Spleen (tissue), 7 donors: ENCODE measurements around the gene CEP170B.

Experiments used
- CTCF ChIP-seq, 11 experiments: fragments of 200-600 bp in 7 of 11; fragments of 450-650 bp in 4 of 11; sonication (generic) in 4 of 11; IDR thresholded peaks in 8 of 11; conservative IDR thresholded peaks in 3 of 11; 1 replicate in 7 of 11; 2 replicates in 4 of 11; pipeline versions ENCODE4 v1.4.0 to v1.8.0; 2016 to 2021; ENCODE audit warnings: antibody characterized with exemption in 11 of 11, inconsistent platforms in 4 of 11, mild to moderate bottlenecking in 1 of 11
- POLR2A ChIP-seq, 3 donors: fragments of 450-650 bp; IDR thresholded peaks; one replicate each; pipeline ENCODE4 v1.5.1; 2017; ENCODE audit warnings: antibody characterized with exemption in 3 of 3, mild to moderate bottlenecking in 1 of 3
- donor health status: DM: no; HTN: no; CAD: no; lungs with moderate emphysema.
- donor health status: DM: no; HTN: no; CAD: no.
- donor health status: DM: no; HTN: no; CAD: no.

- TF ChIP-seq CTCF (IDR thresholded peaks at IDR 0.05 in 8 of 11, conservative IDR thresholded peaks at IDR 0.05 in 3 of 11), result no peak
- TF ChIP-seq POLR2A (IDR thresholded peaks at IDR 0.05), result no peak
Measured at GRCh38 chr14:104928391-104929133, 63.5 kb downstream of the CEP170B start.
